ENCODE data around the gene FGD3. TPM values are rescaled to one million over a fixed set of nuclear protein-coding genes. Genes with fewer than 3 reads are reported as not detected.

The FGD3 gene
- total and polyA plus RNA-seq, 4 donors: 1.6 to 6.2 (median 3.6) TPM

- H3K9ac ChIP-seq (ENCODE audit: low read depth in 1 of 2, low read length in 2 of 2): no peak overlapping the region
- WGBS: 86% methylated on average over 12 of the region's 12 CpGs
- DNase-seq (ENCODE audit: low spot score): no peak
- no peak overlapping the region for H3K4me3 ChIP-seq (ENCODE audit: low read depth in 1 of 3, low read length in 3 of 3)
- TF ChIP-seq, protein P1, sequence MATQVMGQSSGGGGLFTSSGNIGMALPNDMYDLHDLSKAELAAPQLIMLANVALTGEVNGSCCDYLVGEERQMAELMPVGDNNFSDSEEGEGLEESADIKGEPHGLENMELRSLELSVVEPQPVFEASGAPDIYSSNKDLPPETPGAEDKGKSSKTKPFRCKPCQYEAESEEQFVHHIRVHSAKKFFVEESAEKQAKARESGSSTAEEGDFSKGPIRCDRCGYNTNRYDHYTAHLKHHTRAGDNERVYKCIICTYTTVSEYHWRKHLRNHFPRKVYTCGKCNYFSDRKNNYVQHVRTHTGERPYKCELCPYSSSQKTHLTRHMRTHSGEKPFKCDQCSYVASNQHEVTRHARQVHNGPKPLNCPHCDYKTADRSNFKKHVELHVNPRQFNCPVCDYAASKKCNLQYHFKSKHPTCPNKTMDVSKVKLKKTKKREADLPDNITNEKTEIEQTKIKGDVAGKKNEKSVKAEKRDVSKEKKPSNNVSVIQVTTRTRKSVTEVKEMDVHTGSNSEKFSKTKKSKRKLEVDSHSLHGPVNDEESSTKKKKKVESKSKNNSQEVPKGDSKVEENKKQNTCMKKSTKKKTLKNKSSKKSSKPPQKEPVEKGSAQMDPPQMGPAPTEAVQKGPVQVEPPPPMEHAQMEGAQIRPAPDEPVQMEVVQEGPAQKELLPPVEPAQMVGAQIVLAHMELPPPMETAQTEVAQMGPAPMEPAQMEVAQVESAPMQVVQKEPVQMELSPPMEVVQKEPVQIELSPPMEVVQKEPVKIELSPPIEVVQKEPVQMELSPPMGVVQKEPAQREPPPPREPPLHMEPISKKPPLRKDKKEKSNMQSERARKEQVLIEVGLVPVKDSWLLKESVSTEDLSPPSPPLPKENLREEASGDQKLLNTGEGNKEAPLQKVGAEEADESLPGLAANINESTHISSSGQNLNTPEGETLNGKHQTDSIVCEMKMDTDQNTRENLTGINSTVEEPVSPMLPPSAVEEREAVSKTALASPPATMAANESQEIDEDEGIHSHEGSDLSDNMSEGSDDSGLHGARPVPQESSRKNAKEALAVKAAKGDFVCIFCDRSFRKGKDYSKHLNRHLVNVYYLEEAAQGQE (IDR thresholded peaks at IDR 0.05): no peak
- no peak for TF ChIP-seq NR2F2 (IDR thresholded peaks at IDR 0.05)
- TF ChIP-seq, protein P2, sequence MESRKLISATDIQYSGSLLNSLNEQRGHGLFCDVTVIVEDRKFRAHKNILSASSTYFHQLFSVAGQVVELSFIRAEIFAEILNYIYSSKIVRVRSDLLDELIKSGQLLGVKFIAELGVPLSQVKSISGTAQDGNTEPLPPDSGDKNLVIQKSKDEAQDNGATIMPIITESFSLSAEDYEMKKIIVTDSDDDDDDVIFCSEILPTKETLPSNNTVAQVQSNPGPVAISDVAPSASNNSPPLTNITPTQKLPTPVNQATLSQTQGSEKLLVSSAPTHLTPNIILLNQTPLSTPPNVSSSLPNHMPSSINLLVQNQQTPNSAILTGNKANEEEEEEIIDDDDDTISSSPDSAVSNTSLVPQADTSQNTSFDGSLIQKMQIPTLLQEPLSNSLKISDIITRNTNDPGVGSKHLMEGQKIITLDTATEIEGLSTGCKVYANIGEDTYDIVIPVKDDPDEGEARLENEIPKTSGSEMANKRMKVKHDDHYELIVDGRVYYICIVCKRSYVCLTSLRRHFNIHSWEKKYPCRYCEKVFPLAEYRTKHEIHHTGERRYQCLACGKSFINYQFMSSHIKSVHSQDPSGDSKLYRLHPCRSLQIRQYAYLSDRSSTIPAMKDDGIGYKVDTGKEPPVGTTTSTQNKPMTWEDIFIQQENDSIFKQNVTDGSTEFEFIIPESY (IDR thresholded peaks at IDR 0.05): no peak
- no peak for TF ChIP-seq HNF4A (conservative IDR thresholded peaks at IDR 0.05)
- TF ChIP-seq FOXA2 (IDR thresholded peaks at IDR 0.05): no peak
- TF ChIP-seq RAD21 (IDR thresholded peaks at IDR 0.05): no peak
- TF ChIP-seq HNF4G (IDR thresholded peaks at IDR 0.05): no peak
- TF ChIP-seq JUND (IDR thresholded peaks at IDR 0.05): no peak
- H3K27me3 ChIP-seq (ENCODE audit: control insufficient read depth in 4 of 4, insufficient read depth in 4 of 4, low read length in 3 of 4): no peaks in the 10 kb centered on the region
- H3K27ac ChIP-seq (ENCODE audit: low read depth in 1 of 2, low read length in 2 of 2): no peak overlapping the region
- no peaks in the 10 kb centered on the region for H3K36me3 ChIP-seq (ENCODE audit: control insufficient read depth in 4 of 4, insufficient read depth in 3 of 4, low read depth in 1 of 4, low read length in 3 of 4)
- H3K4me1 ChIP-seq (ENCODE audit: control insufficient read depth in 4 of 4, insufficient read depth in 4 of 4, low read length in 3 of 4): peaks cover under 1 to 31% (median 27%) of the 10 kb centered on the region in 4 donors
- H3K9me3 ChIP-seq (ENCODE audit: control insufficient read depth in 4 of 4, low read length in 3 of 4): no peaks in the 10 kb centered on the region
Observed at GRCh38 chr9:93064392-93065134, 117.2 kb downstream of the FGD3 start.

GRCh38 chr9:93065135-93065720 lies 117.9 kb downstream of the FGD3 start:
- Histone ChIP-seq H3K9ac (ENCODE audit: low read depth in 1 of 2, low read length in 2 of 2) (no peak overlapping the region), H3K27ac (ENCODE audit: low read depth in 1 of 2, low read length in 2 of 2) (no peak overlapping the region), H3K27me3 (ENCODE audit: control insufficient read depth in 4 of 4, insufficient read depth in 4 of 4, low read length in 3 of 4) (no peaks in the 10 kb centered on the region), H3K9me3 (ENCODE audit: control insufficient read depth in 4 of 4, low read length in 3 of 4) (no peaks in the 10 kb centered on the region), H3K4me3 (ENCODE audit: low read depth in 1 of 3, low read length in 3 of 3) (no peak overlapping the region), H3K36me3 (ENCODE audit: control insufficient read depth in 4 of 4, insufficient read depth in 3 of 4, low read depth in 1 of 4, low read length in 3 of 4) (no peaks in the 10 kb centered on the region), H3K4me1 (ENCODE audit: control insufficient read depth in 4 of 4, insufficient read depth in 4 of 4, low read length in 3 of 4) (peaks cover 0 to 25% (median 22%) of the 10 kb centered on the region in 4 donors)
- WGBS: 84% methylated on average over 15 of the region's 15 CpGs
- TF ChIP-seq SP1 (IDR thresholded peaks at IDR 0.05): no peak
- TF ChIP-seq FOXA1 (IDR thresholded peaks at IDR 0.05): no peak
- no peak for TF ChIP-seq JUND (IDR thresholded peaks at IDR 0.05)
- TF ChIP-seq YY1 (IDR thresholded peaks at IDR 0.05): no peak
- no peak for TF ChIP-seq NR2F2 (IDR thresholded peaks at IDR 0.05)
- no peak for DNase-seq (ENCODE audit: low spot score)

Data from liver (tissue), 9 donors.